ENCODE data around the gene MT1HL1.
"Not testable (repeated sequence)": the region's sequence is repeated elsewhere in the genome, so short reads cannot be mapped to it uniquely, and the experiment has no call there.

MT1HL1 gene

DNA sequence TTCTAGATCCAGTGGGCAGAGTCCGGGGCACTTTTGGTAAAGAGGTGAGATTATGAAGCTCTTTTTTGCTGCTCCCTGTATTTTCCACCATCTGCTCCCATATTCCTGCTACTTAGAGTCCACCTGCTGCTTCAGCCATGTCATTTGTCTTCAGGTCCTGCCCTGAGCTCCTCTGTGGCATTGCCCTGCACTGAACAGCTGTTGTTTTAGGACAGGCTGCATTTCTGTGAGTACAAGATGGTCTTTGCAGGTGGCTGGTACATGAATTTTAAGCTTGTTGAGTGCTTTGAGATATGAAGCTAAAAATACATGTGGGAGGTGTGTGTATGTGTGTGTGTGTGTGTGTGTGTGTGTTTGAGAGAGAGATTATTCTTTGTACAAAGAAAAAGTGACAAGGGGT, 21.9 kb downstream of the MT1HL1 start:
- no peaks in the 10 kb centered on the region for H4K20me1 ChIP-seq (ENCODE audit: insufficient read depth, low read length)
- H3K4me1 ChIP-seq (ENCODE audit: low read length): no peaks in the 10 kb centered on the region
- H3K4me3 ChIP-seq (ENCODE audit: low read length): no peak overlapping the region
- no peak for TF ChIP-seq EZH2phosphoT487 (IDR thresholded peaks at IDR 0.05; ENCODE audit: low read length)
- no peak for TF ChIP-seq CTCF (IDR thresholded peaks at IDR 0.05; ENCODE audit: low read length)
- H3K9ac ChIP-seq (ENCODE audit: low read length): no peak overlapping the region
- H3K27me3 ChIP-seq (replicated peaks; ENCODE audit: insufficient read depth, low read length): no peaks in the 10 kb centered on the region
- no peak overlapping the region for H3K27ac ChIP-seq (ENCODE audit: low read length)
- no peak for DNase-seq
- H3K4me2 ChIP-seq (ENCODE audit: low read depth, low read length): no peak overlapping the region
- no peaks in the 10 kb centered on the region for H3K9me3 ChIP-seq (replicated peaks; ENCODE audit: insufficient read depth, low read length)
- H3K36me3 ChIP-seq (replicated peaks; ENCODE audit: insufficient read depth, low read length): no peaks in the 10 kb centered on the region
- no peaks in the 10 kb centered on the region for H3F3A ChIP-seq (ENCODE audit: insufficient read depth, low read length)
- H2AFZ ChIP-seq (ENCODE audit: low read length): no peak overlapping the region
- H3K9me2 ChIP-seq (replicated peaks; ENCODE audit: insufficient read depth, low read length): no peaks in the 10 kb centered on the region
- H3K79me2 ChIP-seq (ENCODE audit: low read length): no peaks in the 10 kb centered on the region

DNA sequence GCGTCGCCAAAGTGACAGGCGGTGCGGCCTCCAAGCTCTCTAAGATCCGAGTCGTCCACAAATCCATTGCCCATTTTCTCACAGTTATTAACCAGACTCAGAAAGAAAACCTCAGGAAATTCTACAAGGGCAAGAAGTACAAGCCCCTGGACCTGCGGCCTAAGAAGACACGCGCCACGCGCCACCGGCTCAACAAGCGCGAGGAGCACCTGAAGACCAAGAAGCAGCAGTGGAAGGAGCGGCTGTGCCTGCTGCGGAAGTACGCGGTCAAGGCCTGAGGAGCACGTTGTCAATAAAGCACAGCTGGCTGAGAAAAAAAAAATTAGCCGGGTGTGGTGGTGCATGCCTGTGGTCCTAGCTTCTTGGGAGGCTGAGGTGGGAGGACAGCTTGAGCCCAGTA, 22.8 kb downstream of the MT1HL1 start:
- H3K4me1 ChIP-seq (ENCODE audit: low read length); H4K20me1 ChIP-seq (ENCODE audit: insufficient read depth, low read length); DNase-seq; H3K36me3 ChIP-seq (replicated peaks; ENCODE audit: insufficient read depth, low read length); H3K79me2 ChIP-seq (ENCODE audit: low read length); H3K9me3 ChIP-seq (replicated peaks; ENCODE audit: insufficient read depth, low read length); H3F3A ChIP-seq (ENCODE audit: insufficient read depth, low read length); H3K4me3 ChIP-seq (ENCODE audit: low read length); H3K27me3 ChIP-seq (replicated peaks; ENCODE audit: insufficient read depth, low read length); H3K9me2 ChIP-seq (replicated peaks; ENCODE audit: insufficient read depth, low read length); H3K4me2 ChIP-seq (ENCODE audit: low read depth, low read length); H3K9ac ChIP-seq (ENCODE audit: low read length); H3K27ac ChIP-seq (ENCODE audit: low read length); H2AFZ ChIP-seq (ENCODE audit: low read length): not testable (repeated sequence)

DNA sequence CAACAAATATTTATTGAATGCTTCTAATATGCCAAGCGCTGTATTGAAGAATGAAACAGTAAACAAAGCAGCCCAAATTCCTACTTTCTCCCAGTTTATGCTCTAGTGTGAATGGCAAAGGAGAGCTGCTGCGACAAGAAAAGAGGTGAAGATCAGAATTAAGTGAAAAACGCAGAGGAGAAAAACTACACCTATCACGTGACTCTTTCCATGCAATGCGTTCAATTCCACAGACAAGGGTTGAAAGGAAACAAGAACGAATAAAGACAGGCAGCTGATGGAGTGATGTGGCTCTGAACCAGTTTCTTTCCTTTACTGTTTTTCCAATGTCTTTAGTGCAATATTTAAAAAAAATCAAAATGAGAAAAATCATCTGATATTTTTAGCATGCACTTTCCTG, 23.6 kb downstream of the MT1HL1 start:
- no peak overlapping the region for H2AFZ ChIP-seq (ENCODE audit: low read length)
- no peak overlapping the region for H3K4me2 ChIP-seq (ENCODE audit: low read depth, low read length)
- H4K20me1 ChIP-seq (ENCODE audit: insufficient read depth, low read length): no peaks in the 10 kb centered on the region
- no peaks in the 10 kb centered on the region for H3K79me2 ChIP-seq (ENCODE audit: low read length)
- TF ChIP-seq CTCF (IDR thresholded peaks at IDR 0.05; ENCODE audit: low read length) (no peak), EZH2 (optimal IDR thresholded peaks at IDR 0.05; ENCODE audit: low read depth, low read length) (no peak), EZH2phosphoT487 (IDR thresholded peaks at IDR 0.05; ENCODE audit: low read length) (no peak)
- no peaks in the 10 kb centered on the region for H3K36me3 ChIP-seq (replicated peaks; ENCODE audit: insufficient read depth, low read length)
- no peak for DNase-seq
- H3K4me1 ChIP-seq (ENCODE audit: low read length): no peaks in the 10 kb centered on the region
- H3K4me3 ChIP-seq (ENCODE audit: low read length): no peak overlapping the region
- H3K9ac ChIP-seq (ENCODE audit: low read length): no peak overlapping the region
- no peak overlapping the region for H3K27ac ChIP-seq (ENCODE audit: low read length)
- H3K27me3 ChIP-seq (replicated peaks; ENCODE audit: insufficient read depth, low read length): no peaks in the 10 kb centered on the region
- no peaks in the 10 kb centered on the region for H3F3A ChIP-seq (ENCODE audit: insufficient read depth, low read length)
- no peaks in the 10 kb centered on the region for H3K9me3 ChIP-seq (replicated peaks; ENCODE audit: insufficient read depth, low read length)
- H3K9me2 ChIP-seq (replicated peaks; ENCODE audit: insufficient read depth, low read length): no peaks in the 10 kb centered on the region

- H4K20me1 ChIP-seq (ENCODE audit: insufficient read depth, low read length): no peaks in the 10 kb centered on the region
- H3K4me3 ChIP-seq (ENCODE audit: low read length): no peak overlapping the region
- TF ChIP-seq CTCF (IDR thresholded peaks at IDR 0.05; ENCODE audit: low read length) (no peak), EZH2phosphoT487 (IDR thresholded peaks at IDR 0.05; ENCODE audit: low read length) (no peak), EZH2 (optimal IDR thresholded peaks at IDR 0.05; ENCODE audit: low read depth, low read length) (no peak)
- no peaks in the 10 kb centered on the region for H3K36me3 ChIP-seq (replicated peaks; ENCODE audit: insufficient read depth, low read length)
- H3K27ac ChIP-seq (ENCODE audit: low read length): no peak overlapping the region
- no peak overlapping the region for H2AFZ ChIP-seq (ENCODE audit: low read length)
- no peak for DNase-seq
- no peak overlapping the region for H3K9ac ChIP-seq (ENCODE audit: low read length)
- H3K9me2 ChIP-seq (replicated peaks; ENCODE audit: insufficient read depth, low read length): no peaks in the 10 kb centered on the region
- H3K27me3 ChIP-seq (replicated peaks; ENCODE audit: insufficient read depth, low read length): no peaks in the 10 kb centered on the region
- no peaks in the 10 kb centered on the region for H3F3A ChIP-seq (ENCODE audit: insufficient read depth, low read length)
- H3K9me3 ChIP-seq (replicated peaks; ENCODE audit: insufficient read depth, low read length): no peaks in the 10 kb centered on the region
- no peaks in the 10 kb centered on the region for H3K4me1 ChIP-seq (ENCODE audit: low read length)
- no peaks in the 10 kb centered on the region for H3K79me2 ChIP-seq (ENCODE audit: low read length)
- no peak overlapping the region for H3K4me2 ChIP-seq (ENCODE audit: low read depth, low read length)
Measured at GRCh38 chr1:236979149-236979900, 24.9 kb downstream of the MT1HL1 start.

Measured in MM.1S (cell line).